Muscle layer of colon (tissue), 2 donors: Measurements from ENCODE around the gene NEMP2.
"Not testable (repeated sequence)": the region's sequence is repeated elsewhere in the genome, so short reads cannot be mapped to it uniquely, and the experiment has no call there.

ENCODE experiments used
- H3K27ac ChIP-seq: one replicate; pipeline ENCODE4 v1.7.0; 2013; ENCODE audit warnings: low read depth, mild to moderate bottlenecking, low read length, moderate library complexity
- H3K27me3 ChIP-seq, 2 donors: one replicate each; pipeline ENCODE4 v1.7.0; 2013; ENCODE audit warnings: low read length in 2 of 2, mild to moderate bottlenecking in 2 of 2; ENCODE audit not compliant: insufficient read depth in 2 of 2, control insufficient read depth in 1 of 2
- H3K36me3 ChIP-seq: one replicate; pipeline ENCODE4 v1.7.0; 2013; ENCODE audit warnings: mild to moderate bottlenecking, low read length; ENCODE audit not compliant: insufficient read depth
- H3K4me1 ChIP-seq: one replicate; pipeline ENCODE4 v1.7.0; 2013; ENCODE audit warnings: mild to moderate bottlenecking, low read length; ENCODE audit not compliant: insufficient read depth
- H3K4me3 ChIP-seq, 2 donors: one replicate each; pipeline ENCODE4 v1.7.0; 2013; ENCODE audit warnings: low read length in 2 of 2, low read depth in 1 of 2, mild to moderate bottlenecking in 1 of 2, moderate library complexity in 1 of 2
- H3K9ac ChIP-seq: one replicate; pipeline ENCODE4 v1.7.0; 2013; ENCODE audit warnings: low read length
- H3K9me3 ChIP-seq: one replicate; pipeline ENCODE4 v1.7.0; 2013; ENCODE audit warnings: mild to moderate bottlenecking, low read length
- donor health status: abdominal sarcoma.
- donor health status: Adenocarcinoma of cecum.

NEMP2 gene

DNA sequence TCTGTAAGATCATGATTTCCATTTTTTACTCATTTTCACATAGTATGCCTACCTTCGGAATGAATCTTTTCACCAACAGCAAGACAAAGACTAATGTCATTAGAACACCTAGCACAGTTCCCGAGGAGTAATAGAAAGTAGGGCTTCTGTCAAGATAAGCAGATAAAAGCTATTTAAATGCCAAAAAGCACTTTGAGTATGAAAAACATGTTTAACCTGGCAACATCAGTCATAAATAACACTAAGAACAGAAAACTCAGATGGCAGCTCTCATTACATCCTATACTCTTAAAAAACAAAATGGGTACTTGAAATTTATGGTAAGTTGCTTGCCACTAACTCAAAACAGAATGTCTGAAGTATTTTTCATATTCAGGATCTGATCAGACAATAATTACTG is 17.1 kb downstream of the NEMP2 start:
- H3K27me3 ChIP-seq = no peaks in the 10 kb centered on the region
- H3K4me1 ChIP-seq = peaks cover 6% of the 10 kb centered on the region
- H3K9me3 ChIP-seq = no peaks in the 10 kb centered on the region
- H3K9ac ChIP-seq = no peak overlapping the region
- no peak overlapping the region for H3K4me3 ChIP-seq
- no peak overlapping the region for H3K27ac ChIP-seq
- H3K36me3 ChIP-seq = no peaks in the 10 kb centered on the region

GRCh38 chr2:190515687-190516086 is 18.8 kb downstream of the NEMP2 start:
- H3K4me3 ChIP-seq = no peak overlapping the region
- H3K27me3 ChIP-seq = no peaks in the 10 kb centered on the region
- peaks cover 6% of the 10 kb centered on the region for H3K4me1 ChIP-seq
- H3K27ac ChIP-seq = no peak overlapping the region
- no peak overlapping the region for H3K9ac ChIP-seq
- H3K36me3 ChIP-seq = no peaks in the 10 kb centered on the region
- no peaks in the 10 kb centered on the region for H3K9me3 ChIP-seq

- H3K9ac ChIP-seq = no peak overlapping the region
- H3K27ac ChIP-seq = no peak overlapping the region
- no peaks in the 10 kb centered on the region for H3K36me3 ChIP-seq
- H3K4me3 ChIP-seq = no peak overlapping the region
- no peaks in the 10 kb centered on the region for H3K9me3 ChIP-seq
- H3K4me1 ChIP-seq = peaks cover 7% of the 10 kb centered on the region
- no peaks in the 10 kb centered on the region for H3K27me3 ChIP-seq
Measured at GRCh38 chr2:190514676-190515075, 19.8 kb downstream of the NEMP2 start.

DNA sequence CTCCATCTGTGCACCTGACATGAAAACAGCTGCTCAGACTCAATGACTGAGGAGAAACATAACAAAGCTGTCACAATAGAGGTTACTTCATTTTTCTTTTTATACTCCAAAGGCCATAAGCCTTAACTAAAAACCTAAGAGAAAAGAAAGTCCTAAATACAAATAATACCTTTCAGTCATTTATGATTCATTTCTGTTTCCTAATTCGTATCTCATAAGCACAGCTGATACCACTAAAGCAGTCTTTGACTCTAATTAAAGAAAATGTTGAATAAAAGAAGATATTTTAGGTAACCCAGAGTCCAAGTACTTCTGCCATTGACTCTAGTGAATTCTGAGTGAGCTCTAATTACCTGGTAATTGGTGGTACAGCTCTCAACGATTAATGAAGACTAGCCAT is 20.6 kb downstream of the NEMP2 start:
- Histone ChIP-seq H3K27me3 (no peaks in the 10 kb centered on the region), H3K9me3 (no peaks in the 10 kb centered on the region), H3K4me3 (no peak overlapping the region), H3K4me1 (peaks cover 5% of the 10 kb centered on the region), H3K9ac (no peak overlapping the region), H3K36me3 (no peaks in the 10 kb centered on the region), H3K27ac (no peak overlapping the region)

GRCh38 chr2:190512539-190513095 is 21.9 kb downstream of the NEMP2 start:
- H3K27me3 ChIP-seq = no peaks in the 10 kb centered on the region
- peaks cover 5% of the 10 kb centered on the region for H3K4me1 ChIP-seq
- no peak overlapping the region for H3K9ac ChIP-seq
- no peak overlapping the region for H3K27ac ChIP-seq
- H3K36me3 ChIP-seq = no peaks in the 10 kb centered on the region
- H3K4me3 ChIP-seq = no peak overlapping the region
- H3K9me3 ChIP-seq = no peaks in the 10 kb centered on the region

GRCh38 chr2:190511104-190511503 is 23.4 kb downstream of the NEMP2 start:
- no peak overlapping the region for H3K27ac ChIP-seq
- no peaks in the 10 kb centered on the region for H3K27me3 ChIP-seq
- no peak overlapping the region for H3K4me3 ChIP-seq

GRCh38 chr2:190509895-190510294 is 24.6 kb downstream of the NEMP2 start:
- H3K27ac ChIP-seq, H3K36me3 ChIP-seq, H3K4me1 ChIP-seq, H3K9me3 ChIP-seq, H3K27me3 ChIP-seq, H3K4me3 ChIP-seq, H3K9ac ChIP-seq: not testable (repeated sequence)

More at GRCh38 chr2:190511104-190511503, 23.4 kb downstream of the NEMP2 start:
- Histone ChIP-seq H3K9ac (no peak overlapping the region), H3K9me3 (no peaks in the 10 kb centered on the region), H3K36me3 (no peaks in the 10 kb centered on the region), H3K4me1 (peaks cover 5% of the 10 kb centered on the region)

DNA sequence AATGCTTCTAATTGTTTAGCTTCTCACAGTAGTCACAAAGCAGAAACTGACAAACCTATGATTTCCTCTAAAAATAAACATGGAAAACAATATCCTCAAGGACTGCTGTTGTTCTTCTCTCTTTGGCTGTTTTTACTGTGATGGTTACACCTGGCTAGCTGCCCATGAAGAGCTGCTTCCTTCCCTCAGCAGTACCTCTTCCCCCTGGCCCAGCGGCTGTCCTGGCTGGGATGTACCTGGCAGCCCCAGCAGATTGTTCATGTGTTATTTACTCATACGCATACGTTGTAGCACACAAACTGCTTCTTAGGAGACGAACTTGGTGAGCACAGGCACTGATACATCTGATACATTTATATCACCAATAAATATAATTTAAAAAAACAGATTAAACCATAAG is 27.4 kb downstream of the NEMP2 start:
- Histone ChIP-seq H3K4me1 (peaks cover 5% of the 10 kb centered on the region), H3K9ac (no peak overlapping the region), H3K27ac (no peak overlapping the region), H3K4me3 (no peak overlapping the region), H3K9me3 (no peaks in the 10 kb centered on the region), H3K27me3 (no peaks in the 10 kb centered on the region), H3K36me3 (peaks cover 6% of the 10 kb centered on the region)

- no peaks in the 10 kb centered on the region for H3K9me3 ChIP-seq
- no peak overlapping the region for H3K9ac ChIP-seq
- H3K36me3 ChIP-seq = peaks cover 6% of the 10 kb centered on the region
- H3K4me3 ChIP-seq = no peak overlapping the region
- H3K4me1 ChIP-seq = peaks cover 5% of the 10 kb centered on the region
- H3K27ac ChIP-seq = no peak overlapping the region
- H3K27me3 ChIP-seq = no peaks in the 10 kb centered on the region
Measured at GRCh38 chr2:190506666-190507065, 27.9 kb downstream of the NEMP2 start.

GRCh38 chr2:190505696-190506095 is 28.8 kb downstream of the NEMP2 start:
- Histone ChIP-seq H3K9ac (no peak overlapping the region), H3K27ac (no peak overlapping the region), H3K36me3 (peaks cover 6% of the 10 kb centered on the region)

GRCh38 chr2:190504912-190505311 is 29.6 kb downstream of the NEMP2 start:
- Histone ChIP-seq H3K9me3 (no peaks in the 10 kb centered on the region), H3K27ac (no peak overlapping the region), H3K9ac (no peak overlapping the region), H3K4me3 (no peak overlapping the region), H3K36me3 (peaks cover 9% of the 10 kb centered on the region), H3K27me3 (no peaks in the 10 kb centered on the region), H3K4me1 (peaks cover under 1% of the 10 kb centered on the region)

More at GRCh38 chr2:190505696-190506095, 28.8 kb downstream of the NEMP2 start:
- H3K27me3 ChIP-seq = no peaks in the 10 kb centered on the region
- H3K9me3 ChIP-seq = no peaks in the 10 kb centered on the region
- H3K4me3 ChIP-seq = no peak overlapping the region
- H3K4me1 ChIP-seq = peaks cover 5% of the 10 kb centered on the region

DNA sequence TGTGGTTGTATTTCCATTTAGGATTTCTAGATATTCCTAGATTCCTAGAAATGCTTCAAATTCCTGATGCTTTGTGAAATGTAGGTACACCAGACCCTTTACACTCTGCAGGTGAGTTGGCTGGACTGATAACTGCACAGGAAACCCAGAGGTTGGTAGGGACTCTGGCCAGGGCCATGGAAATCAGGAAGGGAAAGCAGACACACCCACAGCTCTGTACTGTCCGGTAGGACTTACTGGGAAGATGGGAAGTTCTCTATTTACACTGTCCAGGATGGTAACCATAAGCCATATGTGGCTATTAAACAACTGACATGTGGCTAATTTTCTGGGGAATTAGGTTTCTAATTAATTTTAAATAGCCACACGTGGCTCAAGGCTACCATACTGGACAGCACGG is 31.4 kb downstream of the NEMP2 start:
- Histone ChIP-seq H3K36me3 (peaks cover 12% of the 10 kb centered on the region), H3K9ac (no peak overlapping the region), H3K27me3 (no peaks in the 10 kb centered on the region), H3K27ac (no peak overlapping the region), H3K4me1 (no peaks in the 10 kb centered on the region), H3K9me3 (no peaks in the 10 kb centered on the region), H3K4me3 (no peak overlapping the region)
